Skin of body (tissue), 2 donors: Measurements from ENCODE around the gene DISC1. TPM values are rescaled to one million over a fixed set of nuclear protein-coding genes. Genes with fewer than 3 reads are reported as not detected.
"Not testable (repeated sequence)": the region's sequence is repeated elsewhere in the genome, so short reads cannot be mapped to it uniquely, and the experiment has no call there.

Source experiments
- DNase-seq: peaks from one replicate; lab custom pipeline; 2025; lab: John Stamatoyannopoulos, UW
- total RNA-seq: library from RNA; depleted of rRNA; stranded (reverse); fragments of >200 nt; gene quantifications from one replicate; pipeline ENCODE4 v1.2.3, GENCODE V29; 2014

Gene DISC1
- total RNA-seq, 1 donor from 2014 or later: 13.9 TPM

- DNase-seq: no peak
These were observed 21.2 kb upstream of the DISC1 start for GRCh38 chr1:231605149-231606100.

GRCh38 chr1:231606712-231607111, 19.9 kb upstream of the DISC1 start:
- DNase-seq: no peak

DNA sequence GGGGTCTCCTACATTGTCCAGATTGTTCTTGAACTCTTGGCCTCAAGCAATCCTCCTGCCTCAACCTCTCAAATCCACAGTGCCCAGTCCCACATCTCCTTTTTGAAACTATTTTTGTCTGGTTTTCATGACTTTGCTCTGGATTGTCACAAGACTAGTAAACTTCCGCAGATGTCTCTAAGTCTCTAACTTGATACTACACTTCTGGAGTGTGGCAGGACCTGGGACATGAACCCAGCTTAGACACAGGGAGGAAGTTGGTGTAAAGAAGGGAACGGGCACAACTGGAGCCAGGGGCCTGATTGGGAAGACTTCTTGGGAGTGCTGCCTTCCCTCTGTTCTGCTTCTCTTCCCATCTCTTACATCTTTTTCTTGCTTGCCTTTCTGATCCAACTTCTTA, 16.2 kb upstream of the DISC1 start:
- no peak for DNase-seq

DNA sequence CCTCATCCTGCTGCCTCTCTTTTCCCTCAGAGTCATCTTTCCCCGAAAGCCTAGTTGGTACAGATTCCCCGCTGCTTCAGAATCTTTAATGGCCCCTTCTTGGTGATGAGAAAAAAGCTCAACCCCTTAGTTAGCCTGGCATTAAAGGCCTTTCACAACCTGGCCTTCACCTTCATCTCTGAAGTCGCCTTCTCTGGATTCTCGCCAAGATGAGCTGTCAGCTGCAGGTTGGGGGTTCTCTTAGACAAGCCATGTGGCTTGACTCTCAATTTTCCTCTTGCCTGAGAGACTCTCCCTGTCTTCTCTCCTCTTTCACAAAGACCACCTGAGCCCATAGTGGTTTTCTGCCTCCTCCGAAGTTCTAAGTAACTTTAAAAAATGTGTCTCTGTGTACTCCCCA, 15.5 kb upstream of the DISC1 start:
- DNase-seq: no peak

GRCh38 chr1:231611851-231612250, 14.7 kb upstream of the DISC1 start:
- DNase-seq: no peak

DNA sequence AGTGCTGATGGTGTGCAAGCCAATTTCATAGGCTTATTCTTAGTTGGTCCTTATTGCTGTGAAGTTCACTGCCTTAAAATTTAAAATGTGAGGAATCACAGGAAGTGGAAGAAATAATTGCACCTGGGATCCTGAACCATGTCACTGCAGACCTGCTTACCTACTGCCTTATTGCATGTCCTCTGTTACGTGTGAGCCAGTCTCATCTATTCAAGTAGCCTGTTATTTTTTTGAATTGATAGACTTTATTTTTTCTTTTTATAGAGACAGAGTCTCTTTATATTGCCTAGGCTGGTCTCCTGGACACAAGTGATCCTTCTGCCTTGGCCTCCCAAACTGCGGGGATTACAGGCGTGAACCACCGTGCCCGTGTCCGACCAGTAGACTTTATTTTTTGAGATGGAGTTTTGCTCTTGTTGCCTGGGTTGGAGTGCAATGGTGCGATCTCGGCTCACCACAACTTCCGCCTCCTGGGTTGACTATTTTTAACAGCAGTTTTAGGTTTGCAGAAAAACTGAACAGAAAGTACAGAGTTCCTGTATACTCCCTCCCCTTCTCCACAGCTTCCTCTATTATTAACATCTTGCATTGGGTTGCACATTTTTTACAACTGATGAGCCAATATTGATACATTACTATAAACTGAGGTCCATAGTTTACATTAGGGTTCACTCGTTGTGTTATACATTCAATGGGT, 14.0 kb upstream of the DISC1 start:
- no peak for DNase-seq

DNA sequence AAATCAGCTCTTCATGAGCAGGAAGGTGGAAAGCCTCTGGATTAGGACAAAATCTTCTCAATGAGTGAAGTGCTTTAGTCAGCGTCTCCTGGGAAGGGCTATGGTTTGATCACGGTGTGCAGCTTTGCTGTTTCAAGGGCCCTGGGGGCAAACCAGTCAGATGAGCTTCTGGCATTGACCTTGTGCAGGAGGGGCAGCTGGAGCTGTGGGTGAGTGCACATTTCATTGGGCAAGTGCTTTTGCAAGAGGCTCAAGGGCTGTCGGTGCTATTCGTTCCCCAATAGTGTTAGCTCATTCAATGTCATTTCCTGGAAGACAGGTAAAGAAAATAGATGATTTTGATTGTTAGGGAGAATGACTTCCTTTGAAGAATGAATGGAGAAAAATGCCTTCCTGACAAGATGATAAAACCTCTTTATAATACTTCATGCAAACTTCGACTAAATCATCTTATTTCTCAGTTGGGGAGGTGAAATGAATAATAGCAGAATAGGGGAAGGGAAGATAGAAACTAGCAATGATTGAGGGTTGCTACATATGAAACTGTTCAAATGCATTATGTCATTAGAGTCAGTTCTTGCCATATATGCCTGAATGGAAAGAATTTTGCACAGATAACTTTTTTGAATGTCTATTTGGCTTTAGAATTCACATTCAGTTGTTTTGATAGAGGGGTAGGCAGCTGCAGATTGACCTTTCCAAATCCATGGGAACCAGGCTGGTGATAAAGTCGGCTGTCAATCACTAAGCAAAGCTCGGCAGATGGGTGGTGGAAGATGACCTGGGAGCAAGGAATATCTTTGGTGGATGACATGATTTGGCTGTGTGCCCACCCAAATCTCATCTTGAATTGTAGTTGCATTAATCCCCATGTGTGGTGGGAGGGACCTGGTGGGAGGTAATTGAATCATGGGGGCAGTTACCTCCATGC, 12.9 kb upstream of the DISC1 start:
- DNase-seq: no peak

- no peak for DNase-seq
These were observed 9.9 kb upstream of the DISC1 start for GRCh38 chr1:231616667-231617066.

DNA sequence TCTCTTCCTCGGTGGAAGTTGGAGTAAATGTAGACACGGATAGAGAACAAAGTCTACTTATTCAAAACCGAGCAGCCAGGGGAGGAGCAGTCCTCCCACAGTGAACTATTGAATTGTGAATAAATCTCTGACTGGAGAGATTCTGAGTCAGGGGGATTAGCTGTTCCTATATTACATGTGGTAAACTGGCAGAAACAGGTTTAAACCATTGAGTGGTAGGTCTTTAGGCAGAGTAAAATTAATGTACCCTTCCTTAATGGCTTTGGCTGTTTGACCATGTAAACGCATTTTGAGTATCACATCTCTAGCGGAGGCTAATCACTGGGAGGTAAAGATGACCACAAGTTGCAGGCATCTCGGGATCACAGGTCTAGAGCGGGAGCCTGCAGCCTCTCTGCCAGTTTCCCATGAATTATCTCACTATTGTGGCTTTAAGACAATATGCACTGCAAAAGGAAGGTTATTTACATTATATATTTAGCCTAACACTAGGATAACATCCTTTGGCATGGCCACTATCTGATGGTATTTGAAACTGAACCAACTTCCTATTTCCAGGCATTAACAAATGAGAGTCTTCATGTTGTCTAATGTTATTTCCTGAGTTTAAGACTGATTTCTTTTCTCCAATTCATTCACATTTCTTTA, 7.9 kb upstream of the DISC1 start:
- DNase-seq: no peak

DNA sequence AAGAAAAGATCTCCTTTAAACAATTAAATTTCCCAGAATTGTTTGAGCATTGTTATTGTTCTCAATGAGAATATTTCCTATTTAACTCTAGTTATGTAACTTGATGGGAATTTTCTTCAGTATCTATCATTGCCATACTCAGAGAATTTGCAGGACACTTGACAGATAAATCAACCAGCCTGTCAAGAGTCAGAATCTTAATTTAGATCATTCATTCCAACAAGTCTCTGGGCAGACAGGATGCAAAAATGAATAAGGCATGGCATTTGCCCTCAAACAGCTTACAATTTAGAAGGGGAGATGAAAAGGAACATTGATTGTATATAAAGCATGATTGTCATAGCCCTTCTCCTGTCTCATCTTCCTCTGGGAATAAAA, 7.3 kb upstream of the DISC1 start:
- no peak for DNase-seq

DNA sequence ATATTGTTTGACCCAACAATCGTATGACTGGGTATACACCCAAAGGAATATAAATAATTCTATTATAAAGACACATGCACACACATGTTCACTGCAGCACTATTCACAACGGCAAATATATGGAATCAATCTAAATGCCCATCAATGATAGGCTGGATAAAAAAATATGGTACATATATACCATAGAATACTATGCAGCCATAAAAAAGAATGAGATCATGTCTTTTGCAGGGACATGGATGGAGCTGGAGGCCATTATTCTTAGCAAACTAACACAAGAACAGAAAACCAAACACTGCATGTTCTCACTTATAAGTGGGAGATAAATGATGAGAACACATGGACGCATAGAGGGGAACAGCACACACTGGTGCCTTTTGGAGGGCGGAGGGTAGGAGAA, 1.5 kb upstream of the DISC1 start:
- not testable (repeated sequence) for DNase-seq

- no peak for DNase-seq
These were observed 535 bp upstream of the DISC1 start for GRCh38 chr1:231625975-231626534.

- DNase-seq: peak; percentile 71
These were observed 493 bp downstream of the DISC1 start for GRCh38 chr1:231626951-231627614.

GRCh38 chr1:231628207-231628876, 1.8 kb downstream of the DISC1 start:
- no peak for DNase-seq

GRCh38 chr1:231629132-231629531, 2.5 kb downstream of the DISC1 start:
- DNase-seq: no peak

- DNase-seq: peak; percentile 41
These were observed 4.1 kb downstream of the DISC1 start for GRCh38 chr1:231630558-231631205.

DNA sequence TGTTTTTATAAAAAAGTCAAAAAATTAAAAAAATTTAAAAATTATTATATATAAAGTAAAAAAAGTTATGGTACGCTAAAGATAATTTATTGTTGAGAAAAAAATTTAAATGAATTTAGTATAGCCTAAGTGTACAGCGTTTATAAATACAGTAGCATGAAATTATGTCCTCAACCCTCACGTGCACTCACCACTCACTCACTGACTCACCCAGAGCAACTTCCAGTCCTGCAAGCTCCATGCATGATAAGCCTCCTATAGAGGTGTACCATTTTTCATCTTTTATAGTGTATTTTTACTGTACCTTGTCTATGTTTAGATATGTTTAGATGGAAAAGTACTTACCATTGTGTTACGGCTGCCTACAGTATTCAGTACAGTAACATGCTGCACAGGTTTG, 5.1 kb downstream of the DISC1 start:
- DNase-seq: no peak

- DNase-seq: no peak
These were observed 5.5 kb downstream of the DISC1 start for GRCh38 chr1:231632119-231632518.
